Measurements from ENCODE around the gene IL3RA. TPM values are rescaled to one million over a fixed set of nuclear protein-coding genes. Genes with fewer than 3 reads are reported as not detected.
"Not testable (repeated sequence)": the region's sequence is repeated elsewhere in the genome, so short reads cannot be mapped to it uniquely, and the experiment has no call there.

The IL3RA gene
- total RNA-seq, 4 donors from 2014 or later, result 1.2 to 16.2 (median 8.6) TPM

DNA sequence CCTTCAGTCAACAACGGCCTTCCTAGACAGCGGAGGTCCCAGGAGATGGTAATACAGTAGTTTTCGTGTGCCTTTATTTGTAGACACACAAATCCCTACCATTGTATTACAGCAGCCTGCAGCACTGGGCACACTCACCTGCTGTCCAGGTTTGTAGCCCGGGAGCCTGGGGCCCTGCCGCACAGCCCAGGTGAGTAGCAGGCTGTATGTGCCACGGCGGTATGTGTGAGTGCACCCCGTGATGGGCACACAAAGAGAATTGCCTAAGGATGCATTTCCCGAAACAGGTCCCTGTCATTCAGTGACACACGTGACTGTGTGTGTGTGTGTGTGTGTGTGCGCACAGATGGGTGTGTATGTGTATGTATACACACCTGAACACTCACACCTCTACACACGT is 63.5 kb downstream of the IL3RA start:
- Histone ChIP-seq H3K4me1 (no peaks in the 10 kb centered on the region), H3K36me3 (no peaks in the 10 kb centered on the region), H3K27me3 (no peaks in the 10 kb centered on the region), H3K27ac (no peak overlapping the region), H3K9me3 (no peaks in the 10 kb centered on the region), H3K4me3 (no peak overlapping the region)
- DNase-seq, result no peak
- intact Hi-C loops (cut with DNase I; ENCODE audit: low total_unique reads), result no loop called here
- TF ChIP-seq CTCF (IDR thresholded peaks at IDR 0.05), result no peak
- no peak for TF ChIP-seq POLR2A (IDR thresholded peaks at IDR 0.05)

- Histone ChIP-seq H3K4me1 (no peaks in the 10 kb centered on the region), H3K36me3 (no peaks in the 10 kb centered on the region), H3K27ac (no peak overlapping the region), H3K4me3 (no peak overlapping the region), H3K9me3 (no peaks in the 10 kb centered on the region), H3K27me3 (no peaks in the 10 kb centered on the region)
- TF ChIP-seq CTCF (IDR thresholded peaks at IDR 0.05) (no peak), POLR2A (IDR thresholded peaks at IDR 0.05) (no peak)
- intact Hi-C loops (cut with DNase I; ENCODE audit: low total_unique reads), result no loop called here
- DNase-seq, result no peak
Measured at GRCh38 chrX:1400742-1401471, 64.3 kb downstream of the IL3RA start.

DNA sequence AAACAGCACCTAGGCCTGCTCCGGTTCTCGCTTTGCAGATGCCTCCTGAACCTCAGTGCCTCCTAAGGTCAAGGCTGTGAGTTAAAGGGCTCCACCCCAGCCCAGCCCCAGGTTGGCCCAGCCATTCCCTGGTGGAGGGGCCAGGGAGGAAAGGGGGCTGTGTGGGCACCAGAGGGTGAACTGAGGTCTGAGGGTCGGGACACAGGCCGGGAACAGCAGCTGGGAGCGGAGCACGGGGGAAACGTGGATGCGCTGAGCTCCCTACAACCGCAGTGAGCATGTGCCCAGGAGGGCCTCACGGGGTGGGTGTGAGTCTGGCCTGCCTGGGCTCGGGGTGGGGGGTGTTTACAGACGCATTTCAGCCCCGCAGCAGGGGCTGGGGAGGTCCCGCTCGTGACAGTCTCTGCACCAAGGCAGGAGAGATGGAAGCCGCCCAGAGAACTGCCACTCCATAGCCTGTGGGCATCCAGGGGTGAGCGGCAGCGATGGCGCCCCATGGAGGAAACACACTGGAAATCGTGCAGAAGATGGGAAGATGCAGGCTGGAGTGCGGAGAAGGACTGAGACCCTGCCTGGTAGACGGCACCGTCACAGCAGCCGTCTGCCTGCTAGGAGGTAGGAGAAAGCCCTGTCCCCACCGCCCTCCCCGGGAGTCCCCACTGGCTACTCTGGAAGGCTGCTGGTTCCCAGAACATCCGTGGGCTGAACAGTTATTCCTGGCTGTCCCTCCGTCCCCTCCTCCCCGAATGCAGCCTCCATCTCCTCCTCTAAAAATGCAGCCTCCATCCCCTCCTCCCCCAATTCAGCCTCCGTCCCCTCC is 65.2 kb downstream of the IL3RA start:
- Histone ChIP-seq H3K27ac (no peak overlapping the region), H3K4me1 (no peaks in the 10 kb centered on the region), H3K9me3 (no peaks in the 10 kb centered on the region), H3K4me3 (no peak overlapping the region), H3K27me3 (no peaks in the 10 kb centered on the region), H3K36me3 (no peaks in the 10 kb centered on the region)
- no peak for TF ChIP-seq CTCF (IDR thresholded peaks at IDR 0.05)
- no peak for TF ChIP-seq POLR2A (IDR thresholded peaks at IDR 0.05)
- intact Hi-C loops (cut with DNase I; ENCODE audit: low total_unique reads), result no loop called here
- DNase-seq, result no peak

GRCh38 chrX:1403228-1403627 is 66.6 kb downstream of the IL3RA start:
- H3K27me3 ChIP-seq, result no peaks in the 10 kb centered on the region
- H3K9me3 ChIP-seq, result no peaks in the 10 kb centered on the region
- no peak for DNase-seq
- intact Hi-C loops (cut with DNase I; ENCODE audit: low total_unique reads), result no loop called here
- H3K4me3 ChIP-seq, result no peak overlapping the region
- no peak overlapping the region for H3K27ac ChIP-seq
- H3K4me1 ChIP-seq, result no peaks in the 10 kb centered on the region
- H3K36me3 ChIP-seq, result no peaks in the 10 kb centered on the region
- TF ChIP-seq POLR2A (IDR thresholded peaks at IDR 0.05) (no peak), CTCF (IDR thresholded peaks at IDR 0.05) (no peak)

DNA sequence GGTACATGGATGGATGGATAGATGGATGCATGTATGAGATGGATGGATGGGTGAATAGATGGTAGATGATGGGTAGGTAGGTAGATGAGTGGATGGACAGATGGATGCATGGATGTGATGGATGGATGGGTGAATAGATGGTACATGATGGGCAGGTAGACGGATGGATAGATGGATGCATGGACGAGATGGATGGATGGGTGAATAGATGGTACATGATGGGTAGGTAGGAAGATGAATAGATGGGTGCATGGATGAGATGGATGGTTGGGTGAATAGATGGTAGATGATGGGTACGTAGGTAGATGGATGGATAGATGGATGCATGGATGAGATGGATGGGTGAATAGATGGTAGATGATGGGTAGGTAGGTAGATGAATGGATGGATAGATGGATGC is 67.3 kb downstream of the IL3RA start:
- DNase-seq; intact Hi-C loops (cut with DNase I; ENCODE audit: low total_unique reads); H3K27ac ChIP-seq; H3K4me3 ChIP-seq; H3K9me3 ChIP-seq; H3K4me1 ChIP-seq; H3K27me3 ChIP-seq; H3K36me3 ChIP-seq: not testable (repeated sequence)

DNA sequence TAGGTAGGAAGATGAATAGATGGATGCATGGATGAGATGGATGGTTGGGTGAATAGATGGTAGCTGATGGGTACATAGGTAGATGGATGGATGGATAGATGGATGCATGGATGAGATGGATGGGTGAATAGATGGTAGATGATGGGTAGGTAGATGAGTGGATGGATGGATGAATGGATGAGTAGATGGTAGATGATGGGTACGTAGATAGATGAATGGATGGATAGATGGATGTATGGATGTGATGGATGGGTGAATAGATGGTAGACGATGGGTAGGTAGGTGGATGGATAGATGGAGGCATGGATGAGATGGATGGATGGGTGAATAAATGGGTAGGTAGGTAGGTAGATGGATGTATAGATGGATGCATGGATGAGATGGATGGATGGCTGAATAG is 69.2 kb downstream of the IL3RA start:
- DNase-seq; H3K4me3 ChIP-seq; H3K9me3 ChIP-seq; H3K4me1 ChIP-seq; intact Hi-C loops (cut with DNase I; ENCODE audit: low total_unique reads); H3K27me3 ChIP-seq; H3K27ac ChIP-seq; H3K36me3 ChIP-seq: not testable (repeated sequence)
